Activated T-cell treated with anti-CD3 and anti-CD28 coated beads, Interleukin-2, amount 50 U/mL, for 72 hours (primary cell): Measurements from ENCODE around the gene TDRD12. TPM values are rescaled to one million over a fixed set of nuclear protein-coding genes. Genes with fewer than 3 reads are reported as not detected.
"Not testable (repeated sequence)": the region's sequence is repeated elsewhere in the genome, so short reads cannot be mapped to it uniquely, and the experiment has no call there.

Experiments
- ATAC-seq, 2 donors: fragments of 150-1000 bp; cut with Tn5 transposase; replicated peaks in 1 of 2; 2 replicates each; pipeline ENCODE4 v1.10.0; 2021; ENCODE audit warnings: moderate library complexity in 2 of 2, mild to moderate bottlenecking in 1 of 2
- DNase-seq, 2 donors: peaks; one replicate each; pipeline ENCODE4 v3.0.0; 2021 to 2022; ENCODE audit warnings: mixed read lengths in 1 of 2
- H3K27ac Mint-ChIP-seq: one replicate; pipeline ENCODE4 v1.8.0; 2022; ENCODE audit warnings: mild to moderate bottlenecking, moderate library complexity, mixed read lengths
- H3K27me3 Mint-ChIP-seq: one replicate; pipeline ENCODE4 v1.8.0; 2022; ENCODE audit warnings: low read depth, mixed read lengths
- H3K36me3 Mint-ChIP-seq, 2 donors: one replicate each; pipeline ENCODE4 v1.8.0; 2022; ENCODE audit warnings: mixed read lengths in 2 of 2, mild to moderate bottlenecking in 1 of 2; ENCODE audit not compliant: insufficient read depth in 2 of 2
- H3K4me1 Mint-ChIP-seq: one replicate; pipeline ENCODE4 v1.8.0; 2022; ENCODE audit warnings: low read depth, mixed read lengths
- H3K4me3 Mint-ChIP-seq, 2 donors: one replicate each; pipeline ENCODE4 v1.8.0; 2022; ENCODE audit warnings: mild to moderate bottlenecking in 2 of 2, mixed read lengths in 2 of 2, moderate library complexity in 2 of 2
- H3K9me3 Mint-ChIP-seq, 2 donors: one replicate each; pipeline ENCODE4 v1.8.0; 2022; ENCODE audit warnings: mixed read lengths in 2 of 2
- total RNA-seq, 2 donors: library from RNA; stranded (reverse); gene quantifications; one replicate each; pipeline ENCODE4 v1.2.3, GENCODE V29; 2022

The TDRD12 gene
- total RNA-seq, 2 donors from 2014 or later, result 0.91 to 2.0 TPM

- no peaks in the 10 kb centered on the region for H3K27me3 Mint-ChIP-seq
- no peaks in the 10 kb centered on the region for H3K9me3 Mint-ChIP-seq
- ATAC-seq (no peak), DNase-seq (no peak)
- no peak overlapping the region for H3K4me3 Mint-ChIP-seq
- no peaks in the 10 kb centered on the region for H3K4me1 Mint-ChIP-seq
- H3K27ac Mint-ChIP-seq, result no peak overlapping the region
- H3K36me3 Mint-ChIP-seq, result no peaks in the 10 kb centered on the region
Observed at GRCh38 chr19:32773126-32773525, 53.6 kb downstream of the TDRD12 start.

- Mint-ChIP-seq H3K27me3 (no peaks in the 10 kb centered on the region), H3K4me1 (no peaks in the 10 kb centered on the region), H3K4me3 (no peak overlapping the region), H3K9me3 (peaks cover 9 to 10% of the 10 kb centered on the region in 2 donors), H3K36me3 (peaks cover 8 to 12% of the 10 kb centered on the region in 2 donors), H3K27ac (no peak overlapping the region)
- ATAC-seq (no peak), DNase-seq (no peak)
Observed at GRCh38 chr19:32779082-32779481, 59.5 kb downstream of the TDRD12 start.

- Mint-ChIP-seq H3K36me3 (peaks cover 11 to 12% of the 10 kb centered on the region in 2 donors), H3K27me3 (no peaks in the 10 kb centered on the region), H3K4me3 (no peak overlapping the region), H3K27ac (no peak overlapping the region), H3K4me1 (no peaks in the 10 kb centered on the region), H3K9me3 (peaks cover 13 to 14% of the 10 kb centered on the region in 2 donors)
- ATAC-seq (no peak), DNase-seq (no peak)
Observed at GRCh38 chr19:32781280-32781679, 61.7 kb downstream of the TDRD12 start.

GRCh38 chr19:32782089-32782488 lies 62.5 kb downstream of the TDRD12 start:
- peaks cover 11 to 14% of the 10 kb centered on the region in 2 donors for H3K36me3 Mint-ChIP-seq
- H3K27ac Mint-ChIP-seq, H3K4me1 Mint-ChIP-seq, H3K4me3 Mint-ChIP-seq, DNase-seq, ATAC-seq, H3K27me3 Mint-ChIP-seq: not testable (repeated sequence)
- H3K9me3 Mint-ChIP-seq, result peaks cover 13 to 18% of the 10 kb centered on the region in 2 donors

- H3K27me3 Mint-ChIP-seq, H3K27ac Mint-ChIP-seq, DNase-seq, ATAC-seq, H3K4me1 Mint-ChIP-seq, H3K4me3 Mint-ChIP-seq, H3K36me3 Mint-ChIP-seq: not testable (repeated sequence)
- H3K9me3 Mint-ChIP-seq, result peaks cover 8 to 12% of the 10 kb centered on the region in 2 donors
Observed at GRCh38 chr19:32787161-32787813, 67.7 kb downstream of the TDRD12 start.

- not testable (repeated sequence) for H3K9me3 Mint-ChIP-seq, H3K27ac Mint-ChIP-seq, DNase-seq, H3K4me1 Mint-ChIP-seq, ATAC-seq, H3K27me3 Mint-ChIP-seq, H3K4me3 Mint-ChIP-seq, H3K36me3 Mint-ChIP-seq
Observed at GRCh38 chr19:32787895-32788294, 68.3 kb downstream of the TDRD12 start.

- H3K4me1 Mint-ChIP-seq, result peaks cover 14% of the 10 kb centered on the region
- no peak for ATAC-seq
- peaks cover 7% of the 10 kb centered on the region for H3K27me3 Mint-ChIP-seq
- H3K4me3 Mint-ChIP-seq, result no peak overlapping the region
- H3K36me3 Mint-ChIP-seq, result peaks cover 2 to 3% of the 10 kb centered on the region in 2 donors
- no peak for DNase-seq
- peaks cover 4 to 9% of the 10 kb centered on the region in 2 donors for H3K9me3 Mint-ChIP-seq
- H3K27ac Mint-ChIP-seq, result no peak overlapping the region
Observed at GRCh38 chr19:32789429-32789828, 69.9 kb downstream of the TDRD12 start.

GRCh38 chr19:32798201-32798600 lies 78.6 kb downstream of the TDRD12 start:
- Mint-ChIP-seq H3K27ac (no peak overlapping the region), H3K4me1 (peaks cover 34% of the 10 kb centered on the region), H3K4me3 (no peak overlapping the region), H3K36me3 (no peaks in the 10 kb centered on the region), H3K27me3 (no peaks in the 10 kb centered on the region), H3K9me3 (no peaks in the 10 kb centered on the region)
- no peak for ATAC-seq
- no peak for DNase-seq

GRCh38 chr19:32800191-32800590 lies 80.6 kb downstream of the TDRD12 start:
- H3K4me3 Mint-ChIP-seq, result no peak overlapping the region
- H3K4me1 Mint-ChIP-seq, result peaks cover 19% of the 10 kb centered on the region
- DNase-seq (no peak), ATAC-seq (no peak)
- no peaks in the 10 kb centered on the region for H3K9me3 Mint-ChIP-seq
- no peaks in the 10 kb centered on the region for H3K36me3 Mint-ChIP-seq
- no peaks in the 10 kb centered on the region for H3K27me3 Mint-ChIP-seq
- no peak overlapping the region for H3K27ac Mint-ChIP-seq

- no peak overlapping the region for H3K4me3 Mint-ChIP-seq
- H3K36me3 Mint-ChIP-seq, result no peaks in the 10 kb centered on the region
- no peak overlapping the region for H3K27ac Mint-ChIP-seq
- no peaks in the 10 kb centered on the region for H3K27me3 Mint-ChIP-seq
- peaks cover 13% of the 10 kb centered on the region for H3K4me1 Mint-ChIP-seq
- DNase-seq, result no peak
- no peak for ATAC-seq
- H3K9me3 Mint-ChIP-seq, result no peaks in the 10 kb centered on the region
Observed at GRCh38 chr19:32800754-32801153, 81.2 kb downstream of the TDRD12 start.

- Mint-ChIP-seq H3K27me3 (no peaks in the 10 kb centered on the region), H3K36me3 (no peaks in the 10 kb centered on the region), H3K9me3 (no peaks in the 10 kb centered on the region), H3K27ac (no peak overlapping the region), H3K4me1 (peaks cover 10% of the 10 kb centered on the region), H3K4me3 (no peak overlapping the region)
- ATAC-seq (no peak), DNase-seq (no peak)
Observed at GRCh38 chr19:32802840-32803239, 83.3 kb downstream of the TDRD12 start.

GRCh38 chr19:32808236-32808635 lies 88.7 kb downstream of the TDRD12 start:
- ATAC-seq (no peak), DNase-seq (no peak)
- H3K9me3 Mint-ChIP-seq, result no peaks in the 10 kb centered on the region
- H3K4me3 Mint-ChIP-seq, result no peak overlapping the region
- H3K27ac Mint-ChIP-seq, result no peak overlapping the region
- peaks cover 14% of the 10 kb centered on the region for H3K4me1 Mint-ChIP-seq
- no peaks in the 10 kb centered on the region for H3K36me3 Mint-ChIP-seq
- H3K27me3 Mint-ChIP-seq, result peaks cover 7% of the 10 kb centered on the region

GRCh38 chr19:32809254-32809653 lies 89.7 kb downstream of the TDRD12 start:
- DNase-seq (no peak), ATAC-seq (peak in 1 of 2 donors; percentile 27)
- Mint-ChIP-seq H3K27me3 (peaks cover 7% of the 10 kb centered on the region), H3K4me3 (no peak overlapping the region), H3K9me3 (no peaks in the 10 kb centered on the region), H3K27ac (no peak overlapping the region), H3K4me1 (peaks cover 22% of the 10 kb centered on the region), H3K36me3 (no peaks in the 10 kb centered on the region)

- Mint-ChIP-seq H3K4me1 (peaks cover 27% of the 10 kb centered on the region), H3K27me3 (peaks cover 7% of the 10 kb centered on the region), H3K27ac (no peak overlapping the region), H3K4me3 (no peak overlapping the region), H3K9me3 (no peaks in the 10 kb centered on the region), H3K36me3 (no peaks in the 10 kb centered on the region)
- ATAC-seq (peak in 1 of 2 donors; percentile 28), DNase-seq (no peak)
Observed at GRCh38 chr19:32809754-32810153, 90.2 kb downstream of the TDRD12 start.
